Adrenal gland (tissue), 5 donors: Measurements from ENCODE around the gene TMED6.

Source experiments
- CTCF ChIP-seq, 6 experiments: fragments of 450-650 bp in 4 of 6; fragments of 200-600 bp in 2 of 6; sonication (generic) in 1 of 6; IDR thresholded peaks; 1 replicate in 5 of 6; 2 replicates in 1 of 6; pipeline versions ENCODE4 v1.5.1 to v1.8.0; 2016 to 2021; ENCODE audit warnings: antibody characterized with exemption in 6 of 6, mild to moderate bottlenecking in 2 of 6, moderate library complexity in 1 of 6
- POLR2A ChIP-seq, 2 donors: fragments of 450-650 bp; IDR thresholded peaks; one replicate each; pipeline ENCODE4 v1.6.1; 2017; ENCODE audit warnings: antibody characterized with exemption in 2 of 2, mild to moderate bottlenecking in 2 of 2, moderate library complexity in 1 of 2
- donor health status: DM: no; HTN: no; CAD: no.

- TF ChIP-seq POLR2A (IDR thresholded peaks at IDR 0.05) (no peak), CTCF (IDR thresholded peaks at IDR 0.05) (no peak)
These were observed 32.2 kb downstream of the TMED6 start for GRCh38 chr16:69319381-69319780.
